Gastroesophageal sphincter (tissue), 4 donors: ENCODE data around the gene PSMB7. TPM values are rescaled to one million over a fixed set of nuclear protein-coding genes. Genes with fewer than 3 reads are reported as not detected.

ENCODE experiments used
- ATAC-seq: fragments of 150-250 bp; one replicate; pipeline ENCODE4 v1.9.1; 2016; ENCODE audit warnings: mild to moderate bottlenecking, moderate library complexity
- H3K27ac ChIP-seq, 4 donors: fragments of 200-600 bp; sonication (generic) in 3 of 4; 1 replicate in 3 of 4; 2 replicates in 1 of 4; pipeline ENCODE4 v1.5.1; 2016 to 2019
- H3K27me3 ChIP-seq: fragments of 200-600 bp; sonication (generic); one replicate; pipeline ENCODE4 v1.5.1; 2019
- H3K36me3 ChIP-seq, 2 donors: fragments of 200-600 bp; sonication (generic); one replicate each; pipeline ENCODE4 v1.5.1; 2019; ENCODE audit warnings: control low read depth in 1 of 2
- H3K4me1 ChIP-seq, 3 donors: fragments of 200-600 bp; sonication (generic); 1 replicate in 2 of 3; 2 replicates in 1 of 3; pipeline ENCODE4 v1.5.1; 2016 to 2019; ENCODE audit warnings: control low read depth in 2 of 3
- H3K4me3 ChIP-seq, 2 donors: fragments of 200-600 bp; sonication (generic); one replicate each; pipeline ENCODE4 v1.5.1; 2019; ENCODE audit warnings: mild to moderate bottlenecking in 1 of 2, moderate library complexity in 1 of 2
- H3K9me3 ChIP-seq, 3 donors: fragments of 200-600 bp; sonication (generic); one replicate each; pipeline ENCODE4 v1.5.1; 2017 to 2019; ENCODE audit warnings: control low read depth in 2 of 3
- EP300 ChIP-seq: sonication (generic); formaldehyde crosslinking; IDR thresholded peaks from one replicate; pipeline ENCODE4 v1.6.1; 2017; ENCODE audit warnings: antibody characterized with exemption, mild to moderate bottlenecking
- POLR2A ChIP-seq, 2 donors: fragments of 450-650 bp; IDR thresholded peaks; one replicate each; pipeline ENCODE4 v1.6.1; 2017; ENCODE audit warnings: antibody characterized with exemption in 2 of 2, mild to moderate bottlenecking in 2 of 2, moderate library complexity in 1 of 2
- POLR2AphosphoS5 ChIP-seq: sonication (generic); formaldehyde crosslinking; IDR thresholded peaks from one replicate; pipeline ENCODE4 v1.6.1; 2017; ENCODE audit warnings: antibody characterized with exemption
- WGBS, 2 donors: methylation state at CpG; one replicate each; pipeline ENCODE4 v1.1.5; 2018; ENCODE audit warnings: low coverage in 1 of 2; 5-methylcytosine and 5-hydroxymethylcytosine counted together
- total RNA-seq, 4 donors: library from RNA; depleted of rRNA; stranded (reverse); fragments of >200 nt; gene quantifications; one replicate each; pipeline ENCODE4 v1.1.0, GENCODE V29; 2016
- TF ChIP-seq, protein P1 (sequence below), 4 experiments: fragments of 200-600 bp in 2 of 4; fragments of 450-650 bp in 2 of 4; sonication (generic) in 1 of 4; IDR thresholded peaks; one replicate each; pipeline ENCODE4 v1.5.1; 2017 to 2019; ENCODE audit warnings: antibody characterized with exemption in 4 of 4, mild to moderate bottlenecking in 2 of 4, moderate library complexity in 2 of 4

The PSMB7 gene
- total RNA-seq, 4 donors from 2014 or later = 116 to 152 (median 144) TPM

DNA sequence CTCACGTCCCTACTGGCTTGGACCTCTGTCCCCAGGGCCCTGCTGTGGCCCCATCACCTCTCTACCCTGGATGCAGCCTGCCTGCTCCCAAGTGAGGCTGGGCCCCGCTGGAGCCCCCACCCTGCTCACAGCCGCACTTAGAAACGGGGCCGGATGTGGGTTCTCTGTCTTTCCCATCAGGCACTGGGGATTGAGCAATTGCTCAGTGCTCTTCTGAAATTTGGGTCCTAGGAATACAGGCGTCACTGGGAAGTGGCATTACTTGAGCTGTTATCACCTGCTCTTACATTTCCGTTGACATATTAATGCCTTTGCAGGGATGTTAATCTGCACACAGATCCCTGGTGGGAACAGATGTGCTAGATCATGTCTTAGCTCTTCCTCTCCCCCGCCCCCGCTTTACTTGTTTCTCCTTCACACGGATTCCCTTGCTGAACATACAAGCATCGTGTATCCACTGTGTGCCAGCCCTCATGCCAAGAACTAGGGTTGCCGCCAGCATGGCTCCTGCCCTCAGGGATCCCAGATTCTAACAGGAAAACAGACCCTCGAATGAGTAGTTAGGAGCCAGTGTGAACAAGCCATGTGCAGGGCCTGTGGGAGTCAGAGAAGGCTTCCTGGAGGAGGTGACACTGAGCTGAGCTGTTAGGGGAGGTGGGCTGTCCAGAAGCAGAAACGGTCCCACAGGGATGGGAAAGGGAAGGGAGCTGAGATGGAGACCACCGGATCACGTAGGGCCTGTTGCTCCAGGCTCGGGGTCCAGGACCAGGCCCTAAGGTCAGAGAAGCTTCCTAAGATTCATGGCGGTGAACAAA, 92.4 kb downstream of the PSMB7 start:
- no peak overlapping the region for H3K27ac ChIP-seq
- WGBS, 2 donors = 74 to 89% methylated on average over 3 to 10 of the region's 18 CpGs
- no peaks in the 10 kb centered on the region for H3K27me3 ChIP-seq
- peaks cover 0 to 67% of the 10 kb centered on the region in 2 donors for H3K36me3 ChIP-seq
- H3K9me3 ChIP-seq = no peaks in the 10 kb centered on the region
- ATAC-seq = no peak
- H3K4me1 ChIP-seq = peaks cover 0 to 10% (median 0%) of the 10 kb centered on the region in 3 donors
- no peak overlapping the region for H3K4me3 ChIP-seq
- TF ChIP-seq, protein P1, sequence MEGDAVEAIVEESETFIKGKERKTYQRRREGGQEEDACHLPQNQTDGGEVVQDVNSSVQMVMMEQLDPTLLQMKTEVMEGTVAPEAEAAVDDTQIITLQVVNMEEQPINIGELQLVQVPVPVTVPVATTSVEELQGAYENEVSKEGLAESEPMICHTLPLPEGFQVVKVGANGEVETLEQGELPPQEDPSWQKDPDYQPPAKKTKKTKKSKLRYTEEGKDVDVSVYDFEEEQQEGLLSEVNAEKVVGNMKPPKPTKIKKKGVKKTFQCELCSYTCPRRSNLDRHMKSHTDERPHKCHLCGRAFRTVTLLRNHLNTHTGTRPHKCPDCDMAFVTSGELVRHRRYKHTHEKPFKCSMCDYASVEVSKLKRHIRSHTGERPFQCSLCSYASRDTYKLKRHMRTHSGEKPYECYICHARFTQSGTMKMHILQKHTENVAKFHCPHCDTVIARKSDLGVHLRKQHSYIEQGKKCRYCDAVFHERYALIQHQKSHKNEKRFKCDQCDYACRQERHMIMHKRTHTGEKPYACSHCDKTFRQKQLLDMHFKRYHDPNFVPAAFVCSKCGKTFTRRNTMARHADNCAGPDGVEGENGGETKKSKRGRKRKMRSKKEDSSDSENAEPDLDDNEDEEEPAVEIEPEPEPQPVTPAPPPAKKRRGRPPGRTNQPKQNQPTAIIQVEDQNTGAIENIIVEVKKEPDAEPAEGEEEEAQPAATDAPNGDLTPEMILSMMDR (IDR thresholded peaks at IDR 0.05) = no peak
- no peak for TF ChIP-seq EP300
- no peak for TF ChIP-seq POLR2AphosphoS5
- TF ChIP-seq POLR2A (IDR thresholded peaks at IDR 0.05) = no peak

DNA sequence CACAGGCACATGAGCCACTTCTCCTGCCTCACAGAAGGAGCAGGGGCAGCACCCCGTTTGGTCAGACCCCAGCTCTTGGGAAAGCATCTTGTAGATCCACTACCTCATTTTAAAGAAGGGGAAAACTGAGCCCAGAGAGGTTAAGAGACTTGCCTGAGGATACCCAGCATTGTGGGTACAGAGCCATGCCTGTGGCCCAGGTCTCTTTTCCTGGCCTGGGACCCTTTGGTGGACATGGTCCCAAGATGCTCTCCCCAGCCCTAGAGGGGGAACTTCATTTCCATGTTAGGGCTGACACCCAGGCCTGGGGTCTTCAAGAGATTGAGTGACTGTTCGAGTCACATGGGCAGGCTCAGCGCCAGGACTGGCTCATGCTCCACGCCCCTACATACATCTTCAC, 93.3 kb downstream of the PSMB7 start:
- peaks cover 0 to 10% (median 0%) of the 10 kb centered on the region in 3 donors for H3K4me1 ChIP-seq
- TF ChIP-seq, protein P1 (IDR thresholded peaks at IDR 0.05) = no peak
- no peak for TF ChIP-seq POLR2AphosphoS5
- H3K9me3 ChIP-seq = no peaks in the 10 kb centered on the region
- H3K36me3 ChIP-seq = peaks cover 0 to 67% of the 10 kb centered on the region in 2 donors
- WGBS, 2 donors = 73% methylated on average over 2 of the region's 4 CpGs; no CpG with 5 or more reads in 1 of the 2 donors
- H3K4me3 ChIP-seq = no peak overlapping the region
- H3K27ac ChIP-seq = no peak overlapping the region
- no peaks in the 10 kb centered on the region for H3K27me3 ChIP-seq
- ATAC-seq = no peak

DNA sequence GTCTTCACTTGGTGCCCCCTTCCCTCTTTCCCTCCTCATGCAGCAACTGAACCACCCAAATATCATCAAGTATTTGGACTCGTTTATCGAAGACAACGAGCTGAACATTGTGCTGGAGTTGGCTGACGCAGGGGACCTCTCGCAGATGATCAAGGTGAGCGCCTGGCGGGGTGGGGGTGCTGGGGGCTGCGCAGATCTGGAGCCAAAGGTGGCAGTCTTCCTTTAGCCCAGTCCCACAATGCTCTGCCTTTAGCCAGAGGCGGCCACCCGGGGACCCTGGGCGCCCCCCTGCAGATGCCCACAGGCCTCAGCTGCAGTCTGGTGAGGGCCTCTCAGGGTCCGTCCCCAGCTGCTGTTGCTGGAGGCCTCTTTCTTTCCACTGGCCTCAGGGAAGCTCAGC, 93.8 kb downstream of the PSMB7 start:
- Histone ChIP-seq H3K4me3 (no peak overlapping the region), H3K9me3 (no peaks in the 10 kb centered on the region), H3K4me1 (peaks cover 0 to 10% (median 0%) of the 10 kb centered on the region in 3 donors), H3K27ac (no peak overlapping the region), H3K27me3 (no peaks in the 10 kb centered on the region), H3K36me3 (peaks cover 0 to 67% of the 10 kb centered on the region in 2 donors)
- no peak for TF ChIP-seq EP300
- no peak for TF ChIP-seq POLR2A (IDR thresholded peaks at IDR 0.05)
- TF ChIP-seq, protein P1 (IDR thresholded peaks at IDR 0.05) = no peak
- no peak for ATAC-seq
- 88 to 90% methylated on average over 2 to 4 of the region's 12 CpGs for WGBS, 2 donors

DNA sequence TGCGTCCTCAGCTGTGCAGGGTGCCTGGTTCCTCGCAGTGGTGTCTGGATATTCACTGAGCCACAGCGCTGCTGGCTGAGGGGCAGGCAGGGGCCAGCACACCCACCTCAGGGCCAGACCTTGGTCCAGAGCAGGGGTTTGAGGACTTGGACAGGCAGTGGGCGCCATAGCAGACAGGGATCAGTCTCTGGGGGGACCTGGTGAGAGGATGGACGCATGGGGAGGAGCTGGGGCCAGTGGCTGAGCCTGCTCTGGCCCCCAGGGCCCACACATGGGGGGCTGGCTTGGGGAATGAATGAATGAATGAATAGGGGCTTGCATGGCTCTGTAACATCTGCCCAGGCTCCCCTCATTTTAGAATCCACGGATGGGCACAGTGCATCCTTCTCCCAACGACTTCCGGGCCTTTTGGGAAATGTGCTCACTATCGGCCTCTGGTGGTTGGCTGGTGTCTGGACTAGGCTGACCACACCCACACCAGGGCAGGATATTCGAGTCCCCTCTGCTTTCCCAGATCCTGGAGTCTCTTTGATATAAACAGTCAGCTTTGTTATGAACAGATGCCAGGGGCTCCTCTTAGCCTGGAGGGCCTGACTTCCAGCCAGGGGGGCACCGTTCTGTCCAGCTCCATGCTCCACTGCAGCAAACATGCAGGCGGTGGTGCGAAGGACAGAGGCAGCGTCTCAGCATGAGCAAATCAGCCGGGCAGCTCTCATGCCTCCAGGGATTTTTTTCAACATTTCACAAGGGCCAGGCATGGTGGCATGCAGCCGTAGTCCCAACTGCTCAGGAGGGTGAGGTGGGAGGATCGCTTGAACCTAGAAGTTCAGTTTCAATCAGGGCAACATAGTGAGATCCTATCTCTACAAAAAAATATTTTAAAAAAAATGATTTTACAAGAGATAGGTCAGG, 94.9 kb downstream of the PSMB7 start:
- 41% methylated on average over 10 of the region's 17 CpGs; no CpG with 5 or more reads in 1 of the 2 donors for WGBS, 2 donors
- Histone ChIP-seq H3K4me3 (no peak overlapping the region), H3K9me3 (no peaks in the 10 kb centered on the region), H3K27ac (peak overlapping the region in 1 of 4 donors; percentile 39), H3K4me1 (peaks cover 0 to 10% (median 0%) of the 10 kb centered on the region in 3 donors), H3K36me3 (peaks cover 0 to 67% of the 10 kb centered on the region in 2 donors), H3K27me3 (no peaks in the 10 kb centered on the region)
- ATAC-seq = peak; percentile 80
- TF ChIP-seq POLR2AphosphoS5 (no peak), EP300 (no peak), POLR2A (IDR thresholded peaks at IDR 0.05) (no peak)
- TF ChIP-seq, protein P1 (IDR thresholded peaks at IDR 0.05) = peak in 3 of 4 experiments; percentile 86 to 90 (median 87)
